ENCODE data around the gene MYH10. TPM values are rescaled to one million over a fixed set of nuclear protein-coding genes. Genes with fewer than 3 reads are reported as not detected.

MYH10 gene
- polyA plus RNA-seq, 1 donor from 2014 or later = 61.1 TPM

DNA sequence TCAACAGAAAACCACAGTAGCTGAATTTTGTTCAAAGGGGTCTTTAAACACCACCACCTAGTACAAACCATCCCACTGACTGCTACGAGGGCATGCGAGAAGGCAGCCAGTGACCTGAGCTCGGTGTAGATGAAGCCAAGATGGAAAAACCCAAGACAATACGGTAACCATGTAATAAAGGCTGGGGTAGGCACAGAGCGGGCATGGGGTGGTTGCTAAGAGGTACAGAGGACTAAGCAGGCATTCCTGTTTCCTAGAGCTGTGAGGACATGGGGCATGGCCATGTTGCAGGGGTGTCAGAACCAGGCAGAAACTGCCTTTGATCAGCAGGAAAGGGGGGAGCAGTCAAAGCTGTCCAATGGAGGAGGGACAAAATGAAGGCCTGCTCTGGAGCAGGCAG is 142.8 kb downstream of the MYH10 start (continued):
- no peak for TF ChIP-seq EZH2 (IDR thresholded peaks at IDR 0.05; ENCODE audit: borderline replicate concordance, insufficient read depth, low read length, poor library complexity, severe bottlenecking)
- TF ChIP-seq EP300 (conservative IDR thresholded peaks at IDR 0.05; ENCODE audit: poor library complexity, severe bottlenecking) = no peak

DNA sequence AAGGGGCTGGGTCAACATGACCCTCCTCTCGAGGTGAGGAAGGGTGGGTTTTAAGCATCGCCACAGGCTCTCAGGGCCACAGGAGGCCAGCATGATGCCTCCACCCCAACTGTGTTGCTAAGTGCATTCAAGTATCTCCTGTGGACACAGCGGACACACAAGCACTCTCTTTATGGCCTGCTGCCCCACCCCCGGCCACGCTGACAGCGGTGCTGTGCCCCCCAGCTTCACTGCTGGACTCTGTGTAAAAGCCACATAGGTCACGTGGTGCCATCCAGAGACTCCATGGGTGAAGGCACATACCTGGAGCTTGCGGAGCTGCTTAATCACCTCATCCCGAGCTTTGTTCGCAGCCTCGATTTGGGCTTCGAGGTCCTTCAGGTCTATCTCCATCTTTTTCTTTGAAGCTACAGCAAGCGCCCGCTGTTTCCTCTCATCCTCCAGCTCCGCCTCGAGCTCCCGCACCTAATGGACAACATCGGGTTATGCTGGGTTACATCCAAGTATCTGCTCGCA is 143.3 kb downstream of the MYH10 start:
- Histone ChIP-seq H3K27me3 (ENCODE audit: insufficient read depth, low read depth, low read length) (no peaks in the 10 kb centered on the region), H3K9ac (ENCODE audit: low read length) (no peak overlapping the region), H3K27ac (ENCODE audit: low read length) (no peak overlapping the region), H3K9me2 (ENCODE audit: insufficient read depth, low read length) (no peaks in the 10 kb centered on the region), H3K4me2 (ENCODE audit: low read length) (no peak overlapping the region), H3K4me3 (ENCODE audit: low read length) (no peak overlapping the region), H3K9me3 (ENCODE audit: low read length) (no peaks in the 10 kb centered on the region), H3K36me3 (ENCODE audit: insufficient read depth, low read length) (peaks cover 38% of the 10 kb centered on the region), H4K20me1 (ENCODE audit: insufficient read depth) (no peaks in the 10 kb centered on the region), H2AFZ (ENCODE audit: low read depth, low read length) (no peak overlapping the region), H3F3A (ENCODE audit: insufficient read depth, low read length, poor library complexity, severe bottlenecking) (no peaks in the 10 kb centered on the region), H3K79me2 (replicated peaks; ENCODE audit: insufficient read depth, low read length) (no peaks in the 10 kb centered on the region)
- TF ChIP-seq TAF1 (IDR thresholded peaks at IDR 0.05; ENCODE audit: low read depth) (no peak), POLR2AphosphoS5 (IDR thresholded peaks at IDR 0.05) (no peak), SMC3 (conservative IDR thresholded peaks at IDR 0.05; ENCODE audit: poor library complexity) (no peak), RAD21 (conservative IDR thresholded peaks at IDR 0.05) (no peak), MXI1 (conservative IDR thresholded peaks at IDR 0.05; ENCODE audit: poor library complexity, severe bottlenecking) (no peak), EP300 (conservative IDR thresholded peaks at IDR 0.05; ENCODE audit: poor library complexity, severe bottlenecking) (no peak), EZH2 (IDR thresholded peaks at IDR 0.05; ENCODE audit: borderline replicate concordance, insufficient read depth, low read length, poor library complexity, severe bottlenecking) (no peak)
- TF ChIP-seq, protein P1, sequence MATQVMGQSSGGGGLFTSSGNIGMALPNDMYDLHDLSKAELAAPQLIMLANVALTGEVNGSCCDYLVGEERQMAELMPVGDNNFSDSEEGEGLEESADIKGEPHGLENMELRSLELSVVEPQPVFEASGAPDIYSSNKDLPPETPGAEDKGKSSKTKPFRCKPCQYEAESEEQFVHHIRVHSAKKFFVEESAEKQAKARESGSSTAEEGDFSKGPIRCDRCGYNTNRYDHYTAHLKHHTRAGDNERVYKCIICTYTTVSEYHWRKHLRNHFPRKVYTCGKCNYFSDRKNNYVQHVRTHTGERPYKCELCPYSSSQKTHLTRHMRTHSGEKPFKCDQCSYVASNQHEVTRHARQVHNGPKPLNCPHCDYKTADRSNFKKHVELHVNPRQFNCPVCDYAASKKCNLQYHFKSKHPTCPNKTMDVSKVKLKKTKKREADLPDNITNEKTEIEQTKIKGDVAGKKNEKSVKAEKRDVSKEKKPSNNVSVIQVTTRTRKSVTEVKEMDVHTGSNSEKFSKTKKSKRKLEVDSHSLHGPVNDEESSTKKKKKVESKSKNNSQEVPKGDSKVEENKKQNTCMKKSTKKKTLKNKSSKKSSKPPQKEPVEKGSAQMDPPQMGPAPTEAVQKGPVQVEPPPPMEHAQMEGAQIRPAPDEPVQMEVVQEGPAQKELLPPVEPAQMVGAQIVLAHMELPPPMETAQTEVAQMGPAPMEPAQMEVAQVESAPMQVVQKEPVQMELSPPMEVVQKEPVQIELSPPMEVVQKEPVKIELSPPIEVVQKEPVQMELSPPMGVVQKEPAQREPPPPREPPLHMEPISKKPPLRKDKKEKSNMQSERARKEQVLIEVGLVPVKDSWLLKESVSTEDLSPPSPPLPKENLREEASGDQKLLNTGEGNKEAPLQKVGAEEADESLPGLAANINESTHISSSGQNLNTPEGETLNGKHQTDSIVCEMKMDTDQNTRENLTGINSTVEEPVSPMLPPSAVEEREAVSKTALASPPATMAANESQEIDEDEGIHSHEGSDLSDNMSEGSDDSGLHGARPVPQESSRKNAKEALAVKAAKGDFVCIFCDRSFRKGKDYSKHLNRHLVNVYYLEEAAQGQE (IDR thresholded peaks at IDR 0.05; ENCODE audit: borderline replicate concordance) = no peak
- TF ChIP-seq, protein P2, sequence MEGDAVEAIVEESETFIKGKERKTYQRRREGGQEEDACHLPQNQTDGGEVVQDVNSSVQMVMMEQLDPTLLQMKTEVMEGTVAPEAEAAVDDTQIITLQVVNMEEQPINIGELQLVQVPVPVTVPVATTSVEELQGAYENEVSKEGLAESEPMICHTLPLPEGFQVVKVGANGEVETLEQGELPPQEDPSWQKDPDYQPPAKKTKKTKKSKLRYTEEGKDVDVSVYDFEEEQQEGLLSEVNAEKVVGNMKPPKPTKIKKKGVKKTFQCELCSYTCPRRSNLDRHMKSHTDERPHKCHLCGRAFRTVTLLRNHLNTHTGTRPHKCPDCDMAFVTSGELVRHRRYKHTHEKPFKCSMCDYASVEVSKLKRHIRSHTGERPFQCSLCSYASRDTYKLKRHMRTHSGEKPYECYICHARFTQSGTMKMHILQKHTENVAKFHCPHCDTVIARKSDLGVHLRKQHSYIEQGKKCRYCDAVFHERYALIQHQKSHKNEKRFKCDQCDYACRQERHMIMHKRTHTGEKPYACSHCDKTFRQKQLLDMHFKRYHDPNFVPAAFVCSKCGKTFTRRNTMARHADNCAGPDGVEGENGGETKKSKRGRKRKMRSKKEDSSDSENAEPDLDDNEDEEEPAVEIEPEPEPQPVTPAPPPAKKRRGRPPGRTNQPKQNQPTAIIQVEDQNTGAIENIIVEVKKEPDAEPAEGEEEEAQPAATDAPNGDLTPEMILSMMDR (IDR thresholded peaks at IDR 0.05; ENCODE audit: poor library complexity, severe bottlenecking) = no peak

DNA sequence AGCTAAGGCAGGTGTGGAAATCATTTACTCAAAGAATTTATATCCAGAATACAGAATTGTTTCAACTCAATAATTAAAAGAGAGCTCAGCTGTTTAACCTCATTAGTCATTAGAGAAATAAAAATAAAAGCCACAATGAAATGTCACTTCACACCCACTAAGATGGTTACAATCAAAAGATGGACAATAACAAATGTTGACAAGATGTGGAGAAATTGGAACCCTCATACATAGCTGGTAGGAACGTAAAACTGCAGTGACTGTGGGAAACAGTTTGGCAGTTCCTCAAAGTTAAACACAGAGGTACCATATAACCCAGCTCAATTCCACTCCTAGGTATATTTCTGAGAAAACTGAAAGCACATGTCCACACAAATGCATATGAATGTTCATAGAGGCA is 145.0 kb downstream of the MYH10 start:
- TF ChIP-seq POLR2AphosphoS5 (IDR thresholded peaks at IDR 0.05) (no peak), TAF1 (IDR thresholded peaks at IDR 0.05; ENCODE audit: low read depth) (no peak), EP300 (conservative IDR thresholded peaks at IDR 0.05; ENCODE audit: poor library complexity, severe bottlenecking) (no peak), SMC3 (conservative IDR thresholded peaks at IDR 0.05; ENCODE audit: poor library complexity) (no peak), EZH2 (IDR thresholded peaks at IDR 0.05; ENCODE audit: borderline replicate concordance, insufficient read depth, low read length, poor library complexity, severe bottlenecking) (no peak), RAD21 (conservative IDR thresholded peaks at IDR 0.05) (no peak), MXI1 (conservative IDR thresholded peaks at IDR 0.05; ENCODE audit: poor library complexity, severe bottlenecking) (no peak)
- TF ChIP-seq, protein P1 (IDR thresholded peaks at IDR 0.05; ENCODE audit: borderline replicate concordance) = no peak
- TF ChIP-seq, protein P2 (IDR thresholded peaks at IDR 0.05; ENCODE audit: poor library complexity, severe bottlenecking) = no peak
- no peaks in the 10 kb centered on the region for H3K9me3 ChIP-seq (ENCODE audit: low read length)
- no peak overlapping the region for H2AFZ ChIP-seq (ENCODE audit: low read depth, low read length)
- H3F3A ChIP-seq (ENCODE audit: insufficient read depth, low read length, poor library complexity, severe bottlenecking) = no peaks in the 10 kb centered on the region
- H3K27me3 ChIP-seq (ENCODE audit: insufficient read depth, low read depth, low read length) = no peaks in the 10 kb centered on the region
- H3K79me2 ChIP-seq (replicated peaks; ENCODE audit: insufficient read depth, low read length) = no peaks in the 10 kb centered on the region
- H3K27ac ChIP-seq (ENCODE audit: low read length) = no peak overlapping the region
- no peak overlapping the region for H3K9ac ChIP-seq (ENCODE audit: low read length)
- H4K20me1 ChIP-seq (ENCODE audit: insufficient read depth) = no peaks in the 10 kb centered on the region
- H3K9me2 ChIP-seq (ENCODE audit: insufficient read depth, low read length) = no peaks in the 10 kb centered on the region
- H3K4me2 ChIP-seq (ENCODE audit: low read length) = no peak overlapping the region
- no peak overlapping the region for H3K4me3 ChIP-seq (ENCODE audit: low read length)
- H3K36me3 ChIP-seq (ENCODE audit: insufficient read depth, low read length) = peaks cover 38% of the 10 kb centered on the region

Data from neural cell (in vitro differentiated cells).